HG03521 (cell line): ENCODE results near the gene LCLAT1.

Experiments
- ATAC-seq: cut with Tn5 transposase; IDR thresholded peaks from one replicate; pipeline ENCODE4 v1.9.1; 2021; ENCODE audit warnings: mild to moderate bottlenecking, moderate library complexity; ENCODE audit not compliant: unreplicated experiment

LCLAT1 gene

DNA sequence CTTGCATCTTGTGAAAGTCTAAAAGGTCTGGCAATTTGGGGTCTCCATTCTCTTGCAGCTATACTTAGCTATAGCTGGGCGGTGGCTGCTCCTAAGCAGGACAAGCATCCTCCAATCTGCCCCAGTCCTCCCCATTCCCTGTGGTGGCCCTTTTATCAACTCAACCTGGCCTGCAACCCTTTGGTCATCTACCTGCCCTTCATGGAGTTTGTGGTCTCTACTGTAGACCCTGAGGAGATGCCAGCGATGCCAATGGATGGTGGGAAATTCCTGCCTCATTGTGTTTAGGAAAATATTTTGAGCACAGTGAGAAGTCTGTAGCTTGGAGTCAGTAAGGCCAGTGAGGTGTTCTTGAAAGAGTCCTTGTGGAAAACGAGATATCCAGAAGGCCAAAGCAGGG is 216.8 kb downstream of the LCLAT1 start:
- no peak for ATAC-seq

DNA sequence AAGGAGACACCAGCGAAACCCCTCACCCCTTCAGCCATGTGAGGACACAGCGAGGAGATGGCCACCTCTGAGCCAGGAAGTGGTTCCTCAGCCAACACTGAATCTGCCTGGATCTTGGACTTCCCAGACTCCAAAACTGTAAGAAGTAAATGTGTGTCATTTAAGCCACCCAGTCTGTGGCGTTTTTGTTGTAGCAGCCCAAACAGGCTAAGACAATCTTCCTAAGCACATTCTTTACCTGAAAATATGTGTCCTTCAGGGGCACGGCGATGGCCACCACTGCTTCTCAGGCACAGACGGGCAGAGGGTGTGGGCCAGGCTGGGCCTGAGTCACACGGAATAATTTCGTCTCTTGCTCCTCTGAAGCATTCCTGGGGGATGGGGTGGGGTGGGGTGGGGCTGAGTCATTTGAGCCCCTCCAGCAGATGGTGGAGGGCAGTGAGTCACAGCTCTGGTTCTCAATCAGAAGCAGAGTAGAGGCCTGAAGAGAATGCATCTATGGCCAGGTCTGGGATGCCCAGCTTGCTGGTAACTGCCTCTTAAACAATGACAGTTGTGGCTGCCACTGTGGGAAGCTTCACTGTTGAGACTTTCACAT is 217.8 kb downstream of the LCLAT1 start:
- ATAC-seq = no peak

DNA sequence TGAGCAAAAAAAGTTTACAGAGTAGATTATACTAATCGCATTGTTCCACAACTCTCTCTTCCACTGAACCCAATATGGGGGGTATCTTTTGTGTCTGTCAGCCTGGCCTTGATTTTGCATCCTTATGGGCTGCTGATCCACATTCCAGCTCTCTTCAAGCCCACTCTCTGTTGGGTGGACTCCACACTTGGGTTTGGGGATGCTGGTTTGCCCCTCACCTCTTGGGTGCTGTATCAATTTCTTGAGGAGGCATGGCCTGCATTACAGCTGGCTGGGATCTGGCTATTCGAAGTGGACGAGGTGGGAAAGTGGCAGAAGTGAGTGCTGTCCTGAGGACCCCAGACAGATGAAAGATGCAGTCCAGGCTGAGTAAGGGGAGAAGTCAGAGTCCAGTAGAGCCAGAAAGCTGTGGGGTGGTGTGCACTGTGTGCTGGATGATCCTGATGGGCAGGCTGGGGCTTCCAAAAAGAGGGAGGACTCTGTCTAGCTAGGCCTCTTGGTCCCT is 218.8 kb downstream of the LCLAT1 start:
- no peak for ATAC-seq

DNA sequence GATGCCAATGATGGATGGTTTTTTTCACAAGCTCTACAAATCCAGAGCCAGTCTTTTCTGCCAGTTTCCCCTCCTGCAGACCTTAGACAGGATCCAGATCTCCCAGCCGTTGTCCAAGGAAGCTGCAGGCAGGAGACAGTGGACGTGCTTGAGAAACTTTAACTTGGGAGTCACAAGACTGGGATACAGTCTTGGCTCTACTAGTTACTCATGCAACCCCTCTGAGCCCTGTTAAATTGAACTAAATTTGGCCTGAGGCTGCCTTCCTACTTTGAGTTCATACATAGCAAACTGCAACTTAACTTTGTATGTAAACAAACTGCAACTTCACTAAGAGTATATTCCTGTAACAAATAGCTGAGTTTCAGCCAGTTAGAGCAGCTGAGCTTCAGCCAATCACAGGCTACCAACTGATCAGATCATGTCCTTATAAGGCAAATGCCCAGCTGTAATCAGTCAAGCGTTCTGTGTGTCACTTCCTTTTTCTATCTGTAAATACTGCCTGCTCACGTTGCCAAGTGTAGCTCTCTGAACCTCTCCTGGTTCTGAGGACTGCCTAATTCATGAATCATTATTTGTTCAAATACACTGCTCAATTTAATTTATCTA is 219.3 kb downstream of the LCLAT1 start:
- peak; percentile 53 for ATAC-seq

DNA sequence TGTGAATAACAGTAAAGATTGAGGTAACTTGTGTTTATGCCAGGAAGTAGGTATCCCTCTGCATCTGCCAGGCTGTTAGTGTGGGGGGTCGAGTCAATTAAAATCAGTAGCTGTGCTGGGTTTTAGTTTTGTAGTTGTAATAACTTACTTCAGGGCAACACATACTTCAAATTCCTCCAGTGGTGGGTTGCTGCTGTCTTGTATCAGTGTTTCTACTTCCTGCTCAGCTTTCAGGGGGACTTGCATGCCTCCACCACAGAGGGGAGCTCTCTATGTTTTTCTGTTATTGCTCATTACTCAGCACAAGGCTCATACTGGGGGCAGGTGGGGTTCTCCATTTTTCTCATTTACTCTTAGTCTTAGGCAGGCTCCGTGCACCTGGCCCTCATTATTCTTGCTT is 223.4 kb downstream of the LCLAT1 start:
- no peak for ATAC-seq

DNA sequence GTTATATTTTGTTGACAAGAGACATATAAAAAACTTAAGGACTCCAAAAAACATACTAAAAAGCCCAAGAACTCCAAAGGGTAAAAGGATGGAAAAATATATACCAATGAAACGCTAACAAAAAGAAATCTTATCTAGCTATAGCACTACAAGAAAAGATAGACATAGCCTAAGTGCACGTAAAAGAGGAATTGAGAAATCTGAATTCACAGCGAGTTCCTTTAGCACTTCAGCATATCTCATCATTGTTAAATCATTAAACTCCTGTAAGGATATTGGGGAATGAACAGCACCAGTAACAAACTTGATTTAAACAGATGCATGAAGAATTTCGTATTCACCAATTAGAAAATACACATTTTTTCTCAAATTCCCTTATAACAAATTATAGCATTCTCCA is 226.1 kb downstream of the LCLAT1 start:
- ATAC-seq = no peak

DNA sequence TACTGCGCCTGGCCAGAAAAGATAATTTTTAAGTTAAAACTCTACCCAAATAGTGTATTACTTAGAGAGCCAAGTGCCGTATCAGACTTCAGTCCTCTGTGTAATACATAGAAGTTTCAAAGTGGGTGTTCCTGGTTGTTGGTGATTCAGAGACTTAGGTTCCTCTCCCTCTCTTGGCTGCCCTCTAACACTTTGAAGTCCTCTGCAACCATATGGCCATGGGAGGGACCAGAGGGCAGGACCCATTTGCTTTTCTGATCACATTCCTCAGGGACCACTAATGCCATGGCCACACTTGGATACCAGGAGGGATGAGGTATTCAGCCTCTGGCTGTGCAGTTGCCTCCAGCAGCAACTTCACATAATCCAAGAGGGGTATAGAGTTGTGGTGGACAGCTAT is 228.7 kb downstream of the LCLAT1 start:
- no peak for ATAC-seq

DNA sequence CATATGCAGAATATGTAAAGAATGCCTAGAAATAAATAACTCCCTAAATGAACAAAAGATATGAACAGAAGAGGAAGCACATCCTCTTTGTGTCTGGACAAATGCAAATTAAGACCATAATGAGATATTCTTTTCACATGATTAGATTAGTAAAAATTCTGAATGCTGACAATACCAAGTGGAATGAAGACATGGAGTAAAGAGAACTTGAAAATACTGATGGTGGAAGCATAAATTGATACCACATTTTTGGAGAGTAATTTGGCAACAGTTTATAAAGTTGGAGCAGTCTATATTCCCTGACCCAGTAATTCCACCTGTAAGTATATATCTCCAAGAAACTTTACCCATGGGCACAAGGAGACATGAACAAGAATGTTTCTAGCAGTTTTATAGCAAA is 230.2 kb downstream of the LCLAT1 start:
- ATAC-seq = no peak

DNA sequence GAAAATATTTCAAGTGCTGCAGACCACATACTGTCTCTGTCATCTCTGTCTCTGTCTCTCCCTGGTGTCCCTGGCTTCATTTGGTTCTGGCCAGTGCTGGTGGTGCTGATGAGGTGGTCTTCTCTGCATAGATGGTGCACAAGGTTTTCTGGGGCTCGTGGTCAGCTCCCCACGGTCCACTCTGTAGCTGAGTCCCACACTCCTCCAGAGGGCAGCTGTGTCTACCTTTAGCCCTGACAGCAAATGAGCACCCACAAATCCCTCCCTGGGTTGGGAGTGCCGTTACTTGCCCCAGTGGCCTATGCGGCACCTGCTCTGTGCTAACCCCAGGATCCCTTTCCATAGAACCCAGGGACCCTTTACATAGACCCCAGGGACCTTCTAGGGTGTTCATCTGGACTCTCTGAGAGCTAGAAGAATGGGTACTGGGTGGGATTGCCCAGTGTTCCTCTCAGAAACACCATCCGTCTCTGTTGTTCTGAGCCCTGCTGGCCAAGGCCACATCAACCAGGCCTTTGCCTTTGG is 230.9 kb downstream of the LCLAT1 start:
- ATAC-seq = no peak

DNA sequence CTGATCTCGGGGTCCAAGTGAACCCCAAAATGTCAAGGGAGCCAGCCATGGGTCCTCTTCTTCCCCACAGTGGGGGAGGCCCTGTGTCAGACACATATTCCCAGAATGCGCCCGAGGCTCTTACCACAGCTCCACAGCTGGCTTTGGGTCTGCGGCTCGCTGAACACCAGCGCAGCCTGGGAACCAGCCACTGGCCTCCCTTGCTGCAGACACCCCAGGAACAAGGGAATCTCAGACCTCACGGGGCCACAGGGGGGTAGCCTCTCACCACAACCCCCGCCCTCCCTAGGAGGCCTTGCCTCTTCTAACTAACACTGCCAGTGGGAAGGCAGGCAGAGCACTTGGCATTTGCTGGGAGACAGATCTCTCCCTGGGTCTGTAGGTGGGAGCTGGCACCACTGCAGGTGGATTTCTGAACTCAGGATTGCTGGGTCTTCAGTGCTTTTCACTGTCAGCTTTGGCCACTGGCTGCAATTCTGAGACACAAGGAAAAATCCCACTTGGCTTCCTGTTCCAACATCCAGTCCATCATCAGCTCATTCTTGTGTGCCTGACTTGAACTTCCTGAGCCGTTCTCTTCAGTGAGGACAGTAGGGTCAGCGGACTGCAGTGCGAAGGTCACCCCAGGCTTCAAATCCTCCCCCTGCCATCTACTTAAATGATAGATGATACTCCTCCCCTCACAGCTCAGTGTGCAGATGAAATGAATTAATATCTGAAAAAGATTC is 231.5 kb downstream of the LCLAT1 start:
- ATAC-seq = no peak

DNA sequence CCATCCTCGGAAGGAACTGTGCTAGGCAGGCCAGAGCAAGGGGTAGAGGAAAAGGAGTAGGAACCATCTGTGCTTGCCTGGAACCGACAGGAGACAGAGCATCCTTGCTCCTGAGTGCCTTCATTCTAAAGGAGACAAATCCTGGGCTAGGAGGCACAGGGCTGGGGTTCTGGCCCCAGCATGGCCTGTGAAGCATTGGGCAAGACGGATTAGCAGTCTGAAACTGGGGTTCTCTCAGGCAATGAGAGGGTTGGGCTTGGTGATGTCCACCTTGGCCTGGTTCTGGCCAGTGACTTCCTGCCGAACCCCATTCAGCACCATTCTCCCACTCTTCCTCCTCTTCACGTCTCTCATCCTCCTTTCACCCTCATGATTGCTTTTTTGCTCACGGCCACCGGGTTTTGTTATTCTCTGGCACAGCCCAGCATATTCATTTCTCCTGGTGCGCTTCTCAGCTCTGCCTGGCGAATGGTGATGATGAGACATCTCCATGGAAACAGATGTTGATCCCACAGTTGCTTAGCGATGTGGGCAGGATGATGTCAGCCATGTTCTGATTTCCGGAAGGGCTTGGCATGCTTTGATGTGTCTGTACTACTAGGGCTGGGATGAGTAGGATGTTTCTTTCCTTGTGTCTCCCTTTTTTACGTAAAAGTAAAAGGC is 232.5 kb downstream of the LCLAT1 start:
- no peak for ATAC-seq

DNA sequence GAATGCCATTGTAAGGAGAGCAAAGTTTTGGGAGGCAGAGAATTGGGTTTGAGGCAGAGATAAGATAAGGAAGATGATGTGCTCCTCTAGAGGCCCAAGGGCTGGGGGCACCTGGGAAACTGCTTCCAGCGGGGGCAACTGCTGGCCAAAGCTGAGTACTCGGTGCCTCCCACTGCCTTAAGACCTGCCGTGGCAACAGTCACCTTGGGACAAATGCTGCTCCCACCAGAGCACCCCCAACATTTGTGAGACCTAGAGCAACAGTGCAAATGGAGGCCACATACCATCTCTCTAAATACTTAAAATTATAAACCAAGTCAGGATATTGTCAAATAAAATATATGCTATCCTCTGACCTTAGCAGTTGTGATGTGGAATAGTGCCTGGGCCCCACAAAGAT is 233.1 kb downstream of the LCLAT1 start:
- ATAC-seq = no peak

DNA sequence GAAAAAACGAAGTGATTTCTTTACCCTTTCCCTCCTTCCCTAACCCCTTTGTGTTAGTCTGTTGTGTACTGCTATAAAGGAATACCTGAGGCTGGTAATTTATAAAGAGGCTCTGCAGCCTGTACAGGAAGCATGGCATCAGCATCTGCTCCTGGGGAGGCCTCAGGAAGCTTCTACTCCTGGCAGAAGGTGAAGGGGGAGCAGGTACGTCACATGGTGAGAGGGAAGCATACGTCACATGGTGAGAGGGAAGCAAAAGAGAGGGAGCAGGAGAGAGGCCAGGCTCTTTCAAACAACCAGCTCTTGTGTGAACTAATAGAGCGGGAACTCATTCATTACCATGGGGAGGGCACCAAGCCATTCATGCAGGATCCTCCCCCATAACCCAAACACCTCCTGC is 234.0 kb downstream of the LCLAT1 start:
- ATAC-seq = no peak

DNA sequence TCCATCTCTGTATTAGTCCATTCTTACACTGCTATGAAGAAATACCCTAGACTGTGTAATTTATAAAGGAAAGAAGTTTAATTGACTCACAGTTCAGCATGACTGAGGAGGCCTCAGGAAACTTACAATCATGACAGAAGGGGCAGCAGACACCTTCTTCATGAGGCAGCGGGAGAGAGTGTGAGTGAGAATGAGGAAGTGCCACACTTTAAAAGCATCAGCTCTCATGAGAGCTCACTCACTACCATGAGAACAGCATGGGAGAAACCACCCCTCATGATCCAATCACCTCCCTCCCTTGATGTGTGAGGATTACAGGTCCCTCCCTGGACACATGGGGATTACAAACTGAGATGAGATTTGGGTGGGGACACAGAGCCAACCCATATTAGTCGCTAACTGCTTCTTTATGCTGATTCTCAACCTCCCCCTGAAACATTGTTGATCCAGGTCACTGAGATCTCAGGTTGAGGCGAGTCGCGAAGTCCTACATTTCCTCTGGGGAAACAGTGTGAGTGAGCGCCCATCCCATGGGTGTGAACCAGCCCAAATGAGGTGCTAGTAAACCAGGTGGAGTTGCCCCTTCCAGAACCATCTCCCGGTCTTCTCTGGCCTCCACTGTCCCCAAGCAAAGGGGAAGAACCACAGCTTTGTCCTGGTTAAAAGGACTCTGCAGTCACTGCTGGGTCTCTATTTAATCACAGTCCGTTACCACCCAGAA is 236.3 kb downstream of the LCLAT1 start:
- ATAC-seq = no peak

DNA sequence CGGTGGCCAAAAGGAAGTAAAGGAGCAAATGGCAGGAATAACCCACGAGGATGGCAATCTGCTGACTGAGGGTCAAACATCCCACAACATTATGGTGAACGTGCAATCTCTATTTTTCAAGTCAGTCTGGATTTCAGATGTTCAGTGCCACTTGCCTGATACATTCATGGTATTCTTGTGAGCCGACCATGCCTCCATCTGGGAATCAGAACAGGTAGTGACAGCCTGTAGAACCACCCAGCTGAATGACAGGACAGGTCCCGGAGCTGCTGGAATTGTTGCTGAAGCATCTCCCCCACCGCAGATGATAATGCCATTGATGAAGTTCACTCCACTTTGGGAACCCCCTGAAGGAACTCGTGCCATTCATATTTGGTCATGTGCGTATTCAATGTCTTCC is 237.0 kb downstream of the LCLAT1 start:
- no peak for ATAC-seq

DNA sequence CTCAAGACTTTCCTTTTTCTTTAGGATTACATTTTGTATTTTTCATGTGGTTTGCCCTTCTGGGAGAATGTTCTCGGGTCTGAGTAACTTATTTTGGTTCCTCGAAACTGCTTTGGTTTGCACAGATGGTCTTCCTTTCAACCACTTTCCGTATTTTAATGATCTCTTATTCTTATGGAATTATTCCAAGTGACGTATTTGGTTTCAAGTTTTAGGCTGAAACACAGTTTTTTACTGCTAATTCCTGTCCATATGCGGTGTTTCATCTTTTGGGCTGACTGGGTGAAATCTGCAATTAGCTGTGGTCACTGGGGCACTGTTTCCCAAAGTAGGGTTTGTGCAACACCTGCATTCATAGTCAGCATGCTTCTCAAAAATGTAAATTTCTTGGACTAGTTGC is 237.5 kb downstream of the LCLAT1 start:
- no peak for ATAC-seq

DNA sequence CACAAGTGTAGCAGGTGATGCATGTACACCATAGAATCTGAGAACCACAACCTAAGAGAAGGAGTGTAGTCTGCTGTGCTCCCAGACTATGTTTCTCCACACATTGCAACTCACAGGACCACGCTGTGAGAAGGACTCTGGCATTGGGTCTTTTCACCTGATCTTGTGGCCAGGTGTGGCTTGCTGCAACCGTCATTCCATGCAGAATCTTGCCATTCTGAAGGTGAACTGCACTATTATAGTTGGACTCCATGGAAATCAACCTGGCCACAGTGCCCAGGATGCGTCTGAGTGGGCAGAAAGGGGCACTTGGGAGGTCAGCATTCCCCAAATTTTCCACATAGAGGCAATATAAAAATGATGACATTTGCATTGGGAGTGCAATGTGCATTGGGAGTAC is 237.9 kb downstream of the LCLAT1 start:
- ATAC-seq = no peak

DNA sequence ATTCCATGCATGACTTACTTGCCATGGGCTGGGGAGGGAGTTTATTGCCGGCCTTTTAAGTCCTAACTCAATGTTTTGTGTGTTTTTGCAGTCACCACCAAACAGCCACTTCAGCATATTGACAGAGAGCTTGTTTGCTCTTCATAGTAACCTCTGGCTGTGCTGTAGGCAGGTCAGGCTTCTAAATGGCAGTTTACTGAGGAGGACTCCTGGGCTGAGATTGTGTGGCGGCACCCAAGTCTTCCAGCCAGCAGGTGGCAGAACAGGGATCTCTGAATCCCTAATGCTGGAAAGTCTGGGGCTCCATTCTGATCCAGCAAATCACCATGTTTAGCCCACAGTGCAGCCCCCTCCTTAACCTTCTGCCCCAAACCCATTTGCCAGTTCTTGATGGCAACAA is 239.0 kb downstream of the LCLAT1 start:
- no peak for ATAC-seq

DNA sequence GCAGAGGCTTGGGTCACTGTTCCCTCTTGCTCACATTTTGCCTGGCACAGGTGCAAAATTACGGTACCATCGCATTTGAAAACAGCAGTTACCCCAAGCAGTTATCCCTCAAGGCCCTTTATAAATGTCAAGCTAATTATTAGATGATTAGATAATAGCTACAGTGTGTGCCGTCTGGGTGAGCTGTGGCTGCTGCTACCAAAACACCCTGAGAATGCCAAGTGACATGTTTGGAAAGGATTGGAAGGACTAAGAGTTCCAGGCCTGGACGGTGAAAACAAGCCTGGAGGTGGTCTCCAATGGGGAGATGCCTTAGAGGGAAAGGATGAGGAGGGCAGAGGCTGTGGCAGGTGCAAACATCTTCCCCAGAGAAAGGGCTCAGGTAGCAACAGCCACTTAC is 239.6 kb downstream of the LCLAT1 start:
- ATAC-seq = no peak

DNA sequence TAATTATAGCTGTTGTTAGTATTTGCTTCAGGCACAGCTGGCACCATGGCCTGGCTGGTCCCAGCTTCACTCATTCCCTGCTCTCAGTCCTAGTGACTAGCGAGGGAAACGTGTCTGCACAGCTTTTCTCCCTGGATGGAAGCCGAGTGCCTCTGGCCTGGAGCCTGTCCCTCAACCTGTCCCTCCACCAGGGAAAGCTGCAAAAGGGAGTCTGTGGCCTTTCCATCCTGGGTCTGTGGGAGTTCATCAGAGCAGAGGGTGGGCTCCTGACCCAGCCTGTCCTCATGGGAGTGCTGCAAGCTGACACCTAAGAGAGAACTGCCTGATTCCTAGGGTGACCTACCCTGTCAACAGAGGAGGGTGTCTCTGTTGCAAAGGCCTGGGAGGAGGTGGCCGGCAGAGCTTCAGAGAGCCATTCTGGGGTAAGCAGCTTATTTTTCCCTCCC is 241.9 kb downstream of the LCLAT1 start:
- no peak for ATAC-seq
